GM20000 (cell line): ENCODE measurements around the gene RAD21L1.
"Not testable (repeated sequence)": the region's sequence is repeated elsewhere in the genome, so short reads cannot be mapped to it uniquely, and the experiment has no call there.

Experiments
- DNase-seq: peaks from one replicate; pipeline ENCODE4 v3.0.0; 2012; ENCODE audit warnings: low spot score
- CTCF ChIP-seq: IDR thresholded peaks from 2 replicates; pipeline ENCODE4 v1.5.1; 2012; ENCODE audit warnings: mild to moderate bottlenecking, control low read depth; ENCODE audit errors: extremely low read depth, missing control alignments

Gene RAD21L1

GRCh38 chr20:1232286-1233111 lies 6.7 kb downstream of the RAD21L1 start:
- TF ChIP-seq CTCF = no peak
- DNase-seq = no peak

- no peak for DNase-seq
- TF ChIP-seq CTCF = no peak
These were observed 14.7 kb downstream of the RAD21L1 start for GRCh38 chr20:1240549-1240948.

GRCh38 chr20:1241456-1241855 lies 15.6 kb downstream of the RAD21L1 start:
- no peak for TF ChIP-seq CTCF
- no peak for DNase-seq

- TF ChIP-seq CTCF = no peak
- DNase-seq = no peak
These were observed 16.3 kb downstream of the RAD21L1 start for GRCh38 chr20:1242099-1242498.

- no peak for DNase-seq
- no peak for TF ChIP-seq CTCF
These were observed 16.7 kb downstream of the RAD21L1 start for GRCh38 chr20:1242530-1242929.

- TF ChIP-seq CTCF = no peak
- no peak for DNase-seq
These were observed 19.7 kb downstream of the RAD21L1 start for GRCh38 chr20:1245578-1245977.

- DNase-seq = no peak
- TF ChIP-seq CTCF = no peak
These were observed 21.8 kb downstream of the RAD21L1 start for GRCh38 chr20:1247689-1248088.

- not testable (repeated sequence) for DNase-seq
These were observed 24.4 kb downstream of the RAD21L1 start for GRCh38 chr20:1250282-1250681.
